ENCODE measurements around the gene TMEM253. TPM values are rescaled to one million over a fixed set of nuclear protein-coding genes. Genes with fewer than 3 reads are reported as not detected.

The TMEM253 gene
- polyA plus RNA-seq, 1 of the 3 experiments (the other 2 are of a cell fraction), result 0.82 TPM

DNA sequence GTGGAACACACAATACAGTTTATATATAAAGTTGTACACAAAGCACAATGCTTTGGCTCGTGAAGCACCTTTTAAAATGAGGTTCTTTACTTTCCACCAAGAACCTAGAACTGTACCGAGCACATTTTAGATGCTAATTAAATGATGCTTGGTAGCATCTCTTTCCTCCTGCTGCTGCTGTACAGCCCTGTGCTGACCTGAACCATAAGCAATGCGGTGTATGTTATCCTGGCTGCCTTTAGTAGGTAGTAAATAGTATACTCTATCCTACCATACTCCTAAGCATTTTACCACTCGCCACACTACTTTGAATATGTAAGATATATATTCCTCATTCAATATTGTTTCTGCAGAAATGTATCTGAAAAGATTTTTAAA is 46.1 kb upstream of the TMEM253 start:
- no peak overlapping the region for H3K9ac ChIP-seq
- ChIA-PET CTCF (interaction anchor here (1.8 to 2.1 kb wide), 2 partner anchors 38 to 40 kb away, joined by 7 read pairs; no protein-coding TSS in a partner anchor), POLR2A (no interaction called here)
- H4K20me1 ChIP-seq (ENCODE audit: insufficient read depth), result no peaks in the 10 kb centered on the region
- H3K27ac ChIP-seq (ENCODE audit: low read depth in 2 of 2, low read length in 1 of 2), result no peak overlapping the region
- 86% methylated on average over 4 of the region's 4 CpGs for WGBS (ENCODE audit: low lambda C conversion rate)
- no peaks in the 10 kb centered on the region for H3K36me3 ChIP-seq (replicated peaks in 1 of 2; ENCODE audit: control insufficient read depth in 1 of 2, insufficient read depth in 2 of 2, low read length in 1 of 2)
- H2AFZ ChIP-seq (ENCODE audit: low read depth), result no peak overlapping the region
- no peak overlapping the region for H3K4me3 ChIP-seq (ENCODE audit: low read depth in 2 of 2, low read length in 1 of 2)
- no peaks in the 10 kb centered on the region for H3K9me3 ChIP-seq
- H3K9me2 ChIP-seq, result no peaks in the 10 kb centered on the region
- H3K79me2 ChIP-seq (ENCODE audit: insufficient read depth), result no peaks in the 10 kb centered on the region
- no peak for DNase-seq
- H3K4me1 ChIP-seq (ENCODE audit: control insufficient read depth in 1 of 2, insufficient read depth in 2 of 2, low read depth in 1 of 2, low read length in 1 of 2), result no peaks in the 10 kb centered on the region
- H3K27me3 ChIP-seq (ENCODE audit: insufficient read depth), result no peaks in the 10 kb centered on the region
- TF ChIP-seq GATA2 (CRISPR knock-in tag; IDR thresholded peaks at IDR 0.05) (no peak), SMC3 (IDR thresholded peaks at IDR 0.05; ENCODE audit: low read depth, low read length) (no peak), GABPA (IDR thresholded peaks at IDR 0.05; ENCODE audit: low read depth) (no peak), POLR2AphosphoS5 (IDR thresholded peaks at IDR 0.05; ENCODE audit: low read depth, low read length) (no peak), ELF1 (IDR thresholded peaks at IDR 0.05) (no peak), MXI1 (IDR thresholded peaks at IDR 0.05; ENCODE audit: low read depth, low read length) (no peak), TEAD4 (IDR thresholded peaks at IDR 0.05; ENCODE audit: borderline replicate concordance, insufficient read depth) (no peak), NFIC (IDR thresholded peaks at IDR 0.05; ENCODE audit: borderline replicate concordance) (no peak), FOSL2 (IDR thresholded peaks at IDR 0.05; ENCODE audit: borderline replicate concordance, low read depth) (no peak), CHD2 (IDR thresholded peaks at IDR 0.05; ENCODE audit: low read length, partially characterized antibody) (no peak), EP300 (IDR thresholded peaks at IDR 0.05; ENCODE audit: borderline replicate concordance in 1 of 2, low read depth in 1 of 2, low read length in 1 of 2) (no peak), TAF1 (IDR thresholded peaks at IDR 0.05; ENCODE audit: borderline replicate concordance, low read depth, low read length) (no peak)
- TF ChIP-seq, protein P1, sequence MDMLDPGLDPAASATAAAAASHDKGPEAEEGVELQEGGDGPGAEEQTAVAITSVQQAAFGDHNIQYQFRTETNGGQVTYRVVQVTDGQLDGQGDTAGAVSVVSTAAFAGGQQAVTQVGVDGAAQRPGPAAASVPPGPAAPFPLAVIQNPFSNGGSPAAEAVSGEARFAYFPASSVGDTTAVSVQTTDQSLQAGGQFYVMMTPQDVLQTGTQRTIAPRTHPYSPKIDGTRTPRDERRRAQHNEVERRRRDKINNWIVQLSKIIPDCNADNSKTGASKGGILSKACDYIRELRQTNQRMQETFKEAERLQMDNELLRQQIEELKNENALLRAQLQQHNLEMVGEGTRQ (IDR thresholded peaks at IDR 0.05; ENCODE audit: borderline replicate concordance, low read depth, low read length), result no peak
- TF ChIP-seq, protein P2, sequence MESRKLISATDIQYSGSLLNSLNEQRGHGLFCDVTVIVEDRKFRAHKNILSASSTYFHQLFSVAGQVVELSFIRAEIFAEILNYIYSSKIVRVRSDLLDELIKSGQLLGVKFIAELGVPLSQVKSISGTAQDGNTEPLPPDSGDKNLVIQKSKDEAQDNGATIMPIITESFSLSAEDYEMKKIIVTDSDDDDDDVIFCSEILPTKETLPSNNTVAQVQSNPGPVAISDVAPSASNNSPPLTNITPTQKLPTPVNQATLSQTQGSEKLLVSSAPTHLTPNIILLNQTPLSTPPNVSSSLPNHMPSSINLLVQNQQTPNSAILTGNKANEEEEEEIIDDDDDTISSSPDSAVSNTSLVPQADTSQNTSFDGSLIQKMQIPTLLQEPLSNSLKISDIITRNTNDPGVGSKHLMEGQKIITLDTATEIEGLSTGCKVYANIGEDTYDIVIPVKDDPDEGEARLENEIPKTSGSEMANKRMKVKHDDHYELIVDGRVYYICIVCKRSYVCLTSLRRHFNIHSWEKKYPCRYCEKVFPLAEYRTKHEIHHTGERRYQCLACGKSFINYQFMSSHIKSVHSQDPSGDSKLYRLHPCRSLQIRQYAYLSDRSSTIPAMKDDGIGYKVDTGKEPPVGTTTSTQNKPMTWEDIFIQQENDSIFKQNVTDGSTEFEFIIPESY (IDR thresholded peaks at IDR 0.05; ENCODE audit: borderline replicate concordance, low read depth), result no peak
- TF ChIP-seq, protein P3, sequence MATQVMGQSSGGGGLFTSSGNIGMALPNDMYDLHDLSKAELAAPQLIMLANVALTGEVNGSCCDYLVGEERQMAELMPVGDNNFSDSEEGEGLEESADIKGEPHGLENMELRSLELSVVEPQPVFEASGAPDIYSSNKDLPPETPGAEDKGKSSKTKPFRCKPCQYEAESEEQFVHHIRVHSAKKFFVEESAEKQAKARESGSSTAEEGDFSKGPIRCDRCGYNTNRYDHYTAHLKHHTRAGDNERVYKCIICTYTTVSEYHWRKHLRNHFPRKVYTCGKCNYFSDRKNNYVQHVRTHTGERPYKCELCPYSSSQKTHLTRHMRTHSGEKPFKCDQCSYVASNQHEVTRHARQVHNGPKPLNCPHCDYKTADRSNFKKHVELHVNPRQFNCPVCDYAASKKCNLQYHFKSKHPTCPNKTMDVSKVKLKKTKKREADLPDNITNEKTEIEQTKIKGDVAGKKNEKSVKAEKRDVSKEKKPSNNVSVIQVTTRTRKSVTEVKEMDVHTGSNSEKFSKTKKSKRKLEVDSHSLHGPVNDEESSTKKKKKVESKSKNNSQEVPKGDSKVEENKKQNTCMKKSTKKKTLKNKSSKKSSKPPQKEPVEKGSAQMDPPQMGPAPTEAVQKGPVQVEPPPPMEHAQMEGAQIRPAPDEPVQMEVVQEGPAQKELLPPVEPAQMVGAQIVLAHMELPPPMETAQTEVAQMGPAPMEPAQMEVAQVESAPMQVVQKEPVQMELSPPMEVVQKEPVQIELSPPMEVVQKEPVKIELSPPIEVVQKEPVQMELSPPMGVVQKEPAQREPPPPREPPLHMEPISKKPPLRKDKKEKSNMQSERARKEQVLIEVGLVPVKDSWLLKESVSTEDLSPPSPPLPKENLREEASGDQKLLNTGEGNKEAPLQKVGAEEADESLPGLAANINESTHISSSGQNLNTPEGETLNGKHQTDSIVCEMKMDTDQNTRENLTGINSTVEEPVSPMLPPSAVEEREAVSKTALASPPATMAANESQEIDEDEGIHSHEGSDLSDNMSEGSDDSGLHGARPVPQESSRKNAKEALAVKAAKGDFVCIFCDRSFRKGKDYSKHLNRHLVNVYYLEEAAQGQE (IDR thresholded peaks at IDR 0.05; ENCODE audit: low read depth, low read length), result no peak
- TF ChIP-seq, protein P4, sequence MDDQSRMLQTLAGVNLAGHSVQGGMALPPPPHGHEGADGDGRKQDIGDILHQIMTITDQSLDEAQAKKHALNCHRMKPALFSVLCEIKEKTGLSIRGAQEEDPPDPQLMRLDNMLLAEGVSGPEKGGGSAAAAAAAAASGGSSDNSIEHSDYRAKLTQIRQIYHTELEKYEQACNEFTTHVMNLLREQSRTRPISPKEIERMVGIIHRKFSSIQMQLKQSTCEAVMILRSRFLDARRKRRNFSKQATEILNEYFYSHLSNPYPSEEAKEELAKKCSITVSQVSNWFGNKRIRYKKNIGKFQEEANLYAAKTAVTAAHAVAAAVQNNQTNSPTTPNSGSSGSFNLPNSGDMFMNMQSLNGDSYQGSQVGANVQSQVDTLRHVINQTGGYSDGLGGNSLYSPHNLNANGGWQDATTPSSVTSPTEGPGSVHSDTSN (IDR thresholded peaks at IDR 0.05), result no peak
- TF ChIP-seq, protein P5, sequence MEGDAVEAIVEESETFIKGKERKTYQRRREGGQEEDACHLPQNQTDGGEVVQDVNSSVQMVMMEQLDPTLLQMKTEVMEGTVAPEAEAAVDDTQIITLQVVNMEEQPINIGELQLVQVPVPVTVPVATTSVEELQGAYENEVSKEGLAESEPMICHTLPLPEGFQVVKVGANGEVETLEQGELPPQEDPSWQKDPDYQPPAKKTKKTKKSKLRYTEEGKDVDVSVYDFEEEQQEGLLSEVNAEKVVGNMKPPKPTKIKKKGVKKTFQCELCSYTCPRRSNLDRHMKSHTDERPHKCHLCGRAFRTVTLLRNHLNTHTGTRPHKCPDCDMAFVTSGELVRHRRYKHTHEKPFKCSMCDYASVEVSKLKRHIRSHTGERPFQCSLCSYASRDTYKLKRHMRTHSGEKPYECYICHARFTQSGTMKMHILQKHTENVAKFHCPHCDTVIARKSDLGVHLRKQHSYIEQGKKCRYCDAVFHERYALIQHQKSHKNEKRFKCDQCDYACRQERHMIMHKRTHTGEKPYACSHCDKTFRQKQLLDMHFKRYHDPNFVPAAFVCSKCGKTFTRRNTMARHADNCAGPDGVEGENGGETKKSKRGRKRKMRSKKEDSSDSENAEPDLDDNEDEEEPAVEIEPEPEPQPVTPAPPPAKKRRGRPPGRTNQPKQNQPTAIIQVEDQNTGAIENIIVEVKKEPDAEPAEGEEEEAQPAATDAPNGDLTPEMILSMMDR (IDR thresholded peaks at IDR 0.05), result no peak
- TF ChIP-seq, protein P6, sequence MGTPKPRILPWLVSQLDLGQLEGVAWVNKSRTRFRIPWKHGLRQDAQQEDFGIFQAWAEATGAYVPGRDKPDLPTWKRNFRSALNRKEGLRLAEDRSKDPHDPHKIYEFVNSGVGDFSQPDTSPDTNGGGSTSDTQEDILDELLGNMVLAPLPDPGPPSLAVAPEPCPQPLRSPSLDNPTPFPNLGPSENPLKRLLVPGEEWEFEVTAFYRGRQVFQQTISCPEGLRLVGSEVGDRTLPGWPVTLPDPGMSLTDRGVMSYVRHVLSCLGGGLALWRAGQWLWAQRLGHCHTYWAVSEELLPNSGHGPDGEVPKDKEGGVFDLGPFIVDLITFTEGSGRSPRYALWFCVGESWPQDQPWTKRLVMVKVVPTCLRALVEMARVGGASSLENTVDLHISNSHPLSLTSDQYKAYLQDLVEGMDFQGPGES (IDR thresholded peaks at IDR 0.05; ENCODE audit: low read depth, low read length), result no peak
- TF ChIP-seq, protein P7, sequence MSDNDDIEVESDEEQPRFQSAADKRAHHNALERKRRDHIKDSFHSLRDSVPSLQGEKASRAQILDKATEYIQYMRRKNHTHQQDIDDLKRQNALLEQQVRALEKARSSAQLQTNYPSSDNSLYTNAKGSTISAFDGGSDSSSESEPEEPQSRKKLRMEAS (IDR thresholded peaks at IDR 0.05; ENCODE audit: low read depth), result no peak
- no peak overlapping the region for H3K4me2 ChIP-seq
- H3F3A ChIP-seq (replicated peaks; ENCODE audit: insufficient read depth), result peaks cover under 1% of the 10 kb centered on the region
